RCC 7860 (cell line): ENCODE data around the gene SPATA33.

ENCODE experiments used
- DNase-seq: peaks from one replicate; pipeline ENCODE4 v3.0.0-alpha.2; 2015; ENCODE audit warnings: low spot score
- FAIRE-seq: peaks from 2 replicates; lab custom pipeline; 2012; peaks lifted over from hg19 to GRCh38; lab: Jason Lieb, UNC

SPATA33 gene

GRCh38 chr16:89657442-89658220 lies at the start of gene SPATA33, which contains the start of gene CHMP1A:
Gene SPATA33 (plus strand): TSS chr16:89657836. CDS start chr16:89657912, 76 bp downstream.
Gene CHMP1A (minus strand): TSS chr16:89657708. CDS start chr16:89657588, 120 bp downstream.
- DNase-seq (peak; percentile 69), FAIRE-seq (no peak)

- no peak for DNase-seq
- no peak for FAIRE-seq
Observed at GRCh38 chr16:89607937-89608740, 49.5 kb upstream of the SPATA33 start.

GRCh38 chr16:89610108-89610453 lies 47.6 kb upstream of the SPATA33 start:
- no peak for FAIRE-seq
- no peak for DNase-seq

- no peak for DNase-seq
- FAIRE-seq = no peak
Observed at GRCh38 chr16:89612415-89613166, 45.0 kb upstream of the SPATA33 start.

GRCh38 chr16:89613231-89613953 lies 44.2 kb upstream of the SPATA33 start, which contains the start of gene DPEP1:
Gene DPEP1 (plus strand): TSS chr16:89613642. CDS start chr16:89630411, 16,769 bp downstream.
- DNase-seq (no peak), FAIRE-seq (no peak)

- FAIRE-seq (no peak), DNase-seq (no peak)
Observed at GRCh38 chr16:89613954-89614459, 43.6 kb upstream of the SPATA33 start.

GRCh38 chr16:89615176-89615575 lies 42.5 kb upstream of the SPATA33 start:
- FAIRE-seq = no peak

GRCh38 chr16:89615596-89616090 lies 42.0 kb upstream of the SPATA33 start:
- DNase-seq (no peak), FAIRE-seq (no peak)

More at GRCh38 chr16:89615176-89615575, 42.5 kb upstream of the SPATA33 start:
- no peak for DNase-seq

GRCh38 chr16:89616623-89617022 lies 41.0 kb upstream of the SPATA33 start:
- DNase-seq (no peak), FAIRE-seq (no peak)

- DNase-seq = no peak
- no peak for FAIRE-seq
Observed at GRCh38 chr16:89617036-89617435, 40.6 kb upstream of the SPATA33 start.

- DNase-seq = peak; percentile 25
- FAIRE-seq = peak; percentile 79
Observed at GRCh38 chr16:89618109-89618998, 39.3 kb upstream of the SPATA33 start.

GRCh38 chr16:89619840-89620239 lies 37.8 kb upstream of the SPATA33 start:
- no peak for DNase-seq
- no peak for FAIRE-seq

- DNase-seq (no peak), FAIRE-seq (no peak)
Observed at GRCh38 chr16:89620406-89620841, 37.2 kb upstream of the SPATA33 start.

- DNase-seq (no peak), FAIRE-seq (no peak)
Observed at GRCh38 chr16:89621136-89621697, 36.4 kb upstream of the SPATA33 start.

GRCh38 chr16:89621698-89622409 lies 35.8 kb upstream of the SPATA33 start:
- no peak for FAIRE-seq
- no peak for DNase-seq

- no peak for FAIRE-seq
- DNase-seq = no peak
Observed at GRCh38 chr16:89623511-89624261, 34.0 kb upstream of the SPATA33 start.
